HepG2 (cell line): Measurements from ENCODE around the gene PFAS. TPM values are rescaled to one million over a fixed set of nuclear protein-coding genes. Genes with fewer than 3 reads are reported as not detected.
A peak's percentile ranks its signal among the peaks of the same experiment; 100 is the strongest.

Source experiments
- CHD4 ChIP-seq: fragments of 200-600 bp; sonication (generic); IDR thresholded peaks from 2 replicates; pipeline ENCODE4 v1.7.0; 2017; ENCODE audit warnings: mild to moderate bottlenecking, low read length, borderline replicate concordance
- HNRNPLL ChIP-seq: fragments of 200-400 bp; formaldehyde crosslinking; IDR thresholded peaks from 2 replicates; pipeline ENCODE4 v1.6.1; 2017; ENCODE audit warnings: mild to moderate bottlenecking, low read depth, low read length; ENCODE audit not compliant: poor library complexity, severe bottlenecking
- KDM1A ChIP-seq: IDR thresholded peaks from 2 replicates; pipeline ENCODE4 v1.6.1; 2016; ENCODE audit warnings: missing compliant biosample characterization
- MED1 ChIP-seq: sonication (generic); formaldehyde crosslinking; IDR thresholded peaks from 2 replicates; pipeline ENCODE4 v1.4.0; 2020; ENCODE audit warnings: missing genetic modification reagents
- NCOA5 ChIP-seq: sonication (generic); formaldehyde crosslinking; IDR thresholded peaks from 2 replicates; pipeline ENCODE4 v1.4.0; 2020; ENCODE audit warnings: missing genetic modification reagents
- POLR2AphosphoS2 ChIP-seq: IDR thresholded peaks from 2 replicates; pipeline ENCODE4 v1.6.1; 2011; ENCODE audit warnings: low read depth, low read length, improper control_type of control experiment
- POLR2AphosphoS5 ChIP-seq: IDR thresholded peaks from 2 replicates; pipeline ENCODE4 v1.6.1; 2012; ENCODE audit warnings: low read depth, low read length
- RELA ChIP-seq: sonication (generic); formaldehyde crosslinking; IDR thresholded peaks from 2 replicates; pipeline ENCODE4 v1.4.0; 2020; ENCODE audit warnings: missing genetic modification reagents
- TEF ChIP-seq: sonication (generic); formaldehyde crosslinking; IDR thresholded peaks from 2 replicates; pipeline ENCODE4 v1.5.0; 2020; ENCODE audit warnings: missing genetic modification reagents
- ZNF275 ChIP-seq: sonication (generic); formaldehyde crosslinking; IDR thresholded peaks from 2 replicates; pipeline ENCODE4 v1.8.0; 2022; ENCODE audit warnings: missing genetic modification reagents, mild to moderate bottlenecking, inconsistent platforms, borderline replicate concordance
- ZNF33A ChIP-seq: sonication (generic); formaldehyde crosslinking; IDR thresholded peaks from 2 replicates; pipeline ENCODE4 v1.5.1; 2020; ENCODE audit warnings: missing genetic modification reagents, mild to moderate bottlenecking, moderate library complexity, borderline replicate concordance
- ZNF605 ChIP-seq: sonication (generic); formaldehyde crosslinking; IDR thresholded peaks from 2 replicates; pipeline ENCODE4 v1.8.0; 2022; ENCODE audit warnings: mild to moderate bottlenecking, missing genetic modification reagents
- ZNF710 ChIP-seq: sonication (generic); formaldehyde crosslinking; IDR thresholded peaks from 2 replicates; pipeline ENCODE4 v1.5.0; 2020; ENCODE audit warnings: mild to moderate bottlenecking, missing genetic modification reagents, borderline replicate concordance
- ZNF713 ChIP-seq: sonication (generic); formaldehyde crosslinking; IDR thresholded peaks from 2 replicates; pipeline ENCODE4 v1.4.0; 2020; ENCODE audit warnings: mild to moderate bottlenecking, missing genetic modification reagents
- ZNF773 ChIP-seq: sonication (generic); formaldehyde crosslinking; IDR thresholded peaks from 2 replicates; pipeline ENCODE4 v1.4.0; 2020; ENCODE audit warnings: missing genetic modification reagents, borderline replicate concordance
- polyA plus RNA-seq, 8 experiments: library from polyadenylated mRNA; depleted of rRNA in 3 of 8; stranded (reverse) in 7 of 8; unstranded in 1 of 8; fragments of >200 nt; fragmentation: Illumina TruSeq in 4 of 8; extraction: Trizol in 4 of 8; gene quantifications; 2 replicates each; pipeline versions ENCODE4 v1.2.1 to v1.2.3, GENCODE V29; 2011 to 2016; ENCODE audit warnings: low read depth in 4 of 8, missing spikeins in 1 of 8, mixed read lengths in 1 of 8; ENCODE audit not compliant: insufficient read depth in 1 of 8
- total RNA-seq, 5 experiments: library from RNA; depleted of rRNA; stranded (reverse); fragments of >200 nt; fragmentation: Illumina TruSeq; extraction: Trizol; gene quantifications; 2 replicates each; pipeline ENCODE4 v1.2.3, GENCODE V29; 2016; ENCODE audit warnings: low read depth in 1 of 5
- TF ChIP-seq, protein P1 (sequence below): IDR thresholded peaks from 2 replicates; pipeline ENCODE4 v1.6.1; 2016; ENCODE audit warnings: mild to moderate bottlenecking, missing biosample characterization, missing genetic modification reagents
- TF ChIP-seq, protein P2 (sequence below): sonication (generic); formaldehyde crosslinking; conservative IDR thresholded peaks from 2 replicates; pipeline ENCODE4 v1.8.0; 2022; ENCODE audit warnings: mild to moderate bottlenecking, moderate library complexity, missing genetic modification reagents
- TF ChIP-seq, protein P3 (sequence below): sonication (generic); formaldehyde crosslinking; conservative IDR thresholded peaks from 2 replicates; pipeline ENCODE4 v1.4.0; 2020; ENCODE audit warnings: missing genetic modification reagents
- TF ChIP-seq, protein P4 (sequence below): IDR thresholded peaks from 2 replicates; pipeline ENCODE4 v1.6.1; 2018; ENCODE audit warnings: missing genetic modification reagents, mild to moderate bottlenecking, missing compliant biosample characterization

The PFAS gene
- total and polyA plus RNA-seq, 2 of the 13 experiments (the other 11 are each of a cell fraction or from before 2014, with no cell fraction given): 49.4 to 58.2 TPM

GRCh38 chr17:8222630-8223355 lies 26.3 kb upstream of the PFAS start (continued):
- TF ChIP-seq RELA (CRISPR knock-in tag): no peak
- peak; percentile 89 for TF ChIP-seq POLR2AphosphoS5
- peak; percentile 74; the same call in 1 of the 2 replicates for TF ChIP-seq KDM1A
- TF ChIP-seq MED1 (CRISPR knock-in tag): no peak; the same call in 1 of the 2 replicates
- peak; percentile 68; the same call in 1 of the 2 replicates for TF ChIP-seq ZNF713 (CRISPR knock-in tag)
- TF ChIP-seq POLR2AphosphoS2: no peak
- TF ChIP-seq ZNF710 (CRISPR knock-in tag): no peak; the same call in 1 of the 2 replicates
- TF ChIP-seq, protein P1, sequence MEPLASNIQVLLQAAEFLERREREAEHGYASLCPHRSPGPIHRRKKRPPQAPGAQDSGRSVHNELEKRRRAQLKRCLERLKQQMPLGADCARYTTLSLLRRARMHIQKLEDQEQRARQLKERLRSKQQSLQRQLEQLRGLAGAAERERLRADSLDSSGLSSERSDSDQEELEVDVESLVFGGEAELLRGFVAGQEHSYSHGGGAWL (CRISPR knock-in tag): peak; percentile 20; the same call in 1 of the 2 replicates
- TF ChIP-seq ZNF275 (CRISPR knock-in tag): peak; percentile 34; the same call in 1 of the 2 replicates
- no peak for TF ChIP-seq ZNF773 (CRISPR knock-in tag)
- TF ChIP-seq, protein P2, sequence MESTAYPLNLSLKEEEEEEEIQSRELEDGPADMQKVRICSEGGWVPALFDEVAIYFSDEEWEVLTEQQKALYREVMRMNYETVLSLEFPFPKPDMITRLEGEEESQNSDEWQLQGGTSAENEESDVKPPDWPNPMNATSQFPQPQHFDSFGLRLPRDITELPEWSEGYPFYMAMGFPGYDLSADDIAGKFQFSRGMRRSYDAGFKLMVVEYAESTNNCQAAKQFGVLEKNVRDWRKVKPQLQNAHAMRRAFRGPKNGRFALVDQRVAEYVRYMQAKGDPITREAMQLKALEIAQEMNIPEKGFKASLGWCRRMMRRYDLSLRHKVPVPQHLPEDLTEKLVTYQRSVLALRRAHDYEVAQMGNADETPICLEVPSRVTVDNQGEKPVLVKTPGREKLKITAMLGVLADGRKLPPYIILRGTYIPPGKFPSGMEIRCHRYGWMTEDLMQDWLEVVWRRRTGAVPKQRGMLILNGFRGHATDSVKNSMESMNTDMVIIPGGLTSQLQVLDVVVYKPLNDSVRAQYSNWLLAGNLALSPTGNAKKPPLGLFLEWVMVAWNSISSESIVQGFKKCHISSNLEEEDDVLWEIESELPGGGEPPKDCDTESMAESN (CRISPR knock-in tag): peak; percentile 84
- peak; percentile 72 for TF ChIP-seq HNRNPLL
- TF ChIP-seq NCOA5 (CRISPR knock-in tag): no peak
- no peak for TF ChIP-seq TEF (CRISPR knock-in tag)
- TF ChIP-seq ZNF605 (CRISPR knock-in tag): peak; percentile 23; the same call in 1 of the 2 replicates
- TF ChIP-seq, protein P3, sequence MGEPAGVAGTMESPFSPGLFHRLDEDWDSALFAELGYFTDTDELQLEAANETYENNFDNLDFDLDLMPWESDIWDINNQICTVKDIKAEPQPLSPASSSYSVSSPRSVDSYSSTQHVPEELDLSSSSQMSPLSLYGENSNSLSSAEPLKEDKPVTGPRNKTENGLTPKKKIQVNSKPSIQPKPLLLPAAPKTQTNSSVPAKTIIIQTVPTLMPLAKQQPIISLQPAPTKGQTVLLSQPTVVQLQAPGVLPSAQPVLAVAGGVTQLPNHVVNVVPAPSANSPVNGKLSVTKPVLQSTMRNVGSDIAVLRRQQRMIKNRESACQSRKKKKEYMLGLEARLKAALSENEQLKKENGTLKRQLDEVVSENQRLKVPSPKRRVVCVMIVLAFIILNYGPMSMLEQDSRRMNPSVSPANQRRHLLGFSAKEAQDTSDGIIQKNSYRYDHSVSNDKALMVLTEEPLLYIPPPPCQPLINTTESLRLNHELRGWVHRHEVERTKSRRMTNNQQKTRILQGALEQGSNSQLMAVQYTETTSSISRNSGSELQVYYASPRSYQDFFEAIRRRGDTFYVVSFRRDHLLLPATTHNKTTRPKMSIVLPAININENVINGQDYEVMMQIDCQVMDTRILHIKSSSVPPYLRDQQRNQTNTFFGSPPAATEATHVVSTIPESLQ (CRISPR knock-in tag): no peak
- TF ChIP-seq CHD4: no peak
- TF ChIP-seq, protein P4, sequence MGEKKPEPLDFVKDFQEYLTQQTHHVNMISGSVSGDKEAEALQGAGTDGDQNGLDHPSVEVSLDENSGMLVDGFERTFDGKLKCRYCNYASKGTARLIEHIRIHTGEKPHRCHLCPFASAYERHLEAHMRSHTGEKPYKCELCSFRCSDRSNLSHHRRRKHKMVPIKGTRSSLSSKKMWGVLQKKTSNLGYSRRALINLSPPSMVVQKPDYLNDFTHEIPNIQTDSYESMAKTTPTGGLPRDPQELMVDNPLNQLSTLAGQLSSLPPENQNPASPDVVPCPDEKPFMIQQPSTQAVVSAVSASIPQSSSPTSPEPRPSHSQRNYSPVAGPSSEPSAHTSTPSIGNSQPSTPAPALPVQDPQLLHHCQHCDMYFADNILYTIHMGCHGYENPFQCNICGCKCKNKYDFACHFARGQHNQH (CRISPR knock-in tag): no peak; the same call in 1 of the 2 replicates
- peak; percentile 85; the same call in 1 of the 2 replicates for TF ChIP-seq ZNF33A (CRISPR knock-in tag)
